NCI-H2227 treated with DMSO at 0.1 percent for 48 hours (cell line): ENCODE results near the gene CHTOP.
"Not testable (repeated sequence)": the region's sequence is repeated elsewhere in the genome, so short reads cannot be mapped to it uniquely, and the experiment has no call there.

Experiments
- DNase-seq: peaks from one replicate; lab custom pipeline; 2025; lab: John Stamatoyannopoulos, UW

Gene CHTOP, protein sequence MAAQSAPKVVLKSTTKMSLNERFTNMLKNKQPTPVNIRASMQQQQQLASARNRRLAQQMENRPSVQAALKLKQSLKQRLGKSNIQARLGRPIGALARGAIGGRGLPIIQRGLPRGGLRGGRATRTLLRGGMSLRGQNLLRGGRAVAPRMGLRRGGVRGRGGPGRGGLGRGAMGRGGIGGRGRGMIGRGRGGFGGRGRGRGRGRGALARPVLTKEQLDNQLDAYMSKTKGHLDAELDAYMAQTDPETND

DNA sequence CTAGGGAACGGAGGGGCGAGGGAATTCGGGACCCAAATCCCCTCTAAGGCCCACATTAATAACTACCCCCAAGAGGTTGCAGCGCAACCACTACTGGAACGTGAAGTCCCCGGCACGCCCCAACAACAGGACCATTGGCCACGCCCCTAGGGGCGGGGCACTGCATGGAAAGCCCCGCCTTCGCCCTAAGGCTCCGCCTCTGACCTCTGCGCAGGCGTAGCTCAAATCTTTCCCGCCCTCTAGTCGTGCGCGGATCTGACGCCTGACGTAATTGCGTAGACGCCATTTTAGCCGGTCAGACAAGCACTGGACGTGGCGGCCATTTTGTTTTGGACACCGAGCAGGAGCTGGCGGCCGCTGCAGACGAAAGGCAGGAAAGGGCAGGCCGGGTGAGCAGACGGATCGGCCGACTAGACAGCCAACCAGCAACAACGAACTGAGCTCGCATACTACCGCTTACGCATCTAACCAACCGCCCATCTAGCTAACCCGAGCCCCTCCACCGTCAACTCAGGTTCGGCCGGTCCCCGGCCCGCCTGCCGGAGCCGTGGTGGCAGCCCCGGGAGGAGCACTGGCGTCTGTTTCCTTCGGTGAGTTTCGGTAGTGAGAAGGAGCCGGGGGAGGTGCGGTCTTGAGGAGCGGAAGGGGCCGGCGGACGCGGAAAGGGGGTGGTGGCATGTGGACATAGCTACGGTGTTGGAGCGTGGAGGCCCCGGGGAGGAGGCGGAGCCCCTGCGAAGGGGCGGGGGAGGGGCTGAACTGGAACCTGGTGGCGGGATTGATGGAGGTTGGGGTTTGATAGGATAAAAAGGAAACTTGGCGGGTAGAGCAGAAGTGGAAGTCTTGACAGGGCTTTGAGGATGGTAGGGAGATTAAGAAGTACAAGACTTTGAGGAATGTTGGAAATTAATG, at the start of gene CHTOP:
TSS of gene CHTOP (plus strand) at position 313 of the 912 bp plus-strand sequence. CDS start 2,523 bp downstream, outside the sequence.
- DNase-seq, result peak; percentile 94

DNA sequence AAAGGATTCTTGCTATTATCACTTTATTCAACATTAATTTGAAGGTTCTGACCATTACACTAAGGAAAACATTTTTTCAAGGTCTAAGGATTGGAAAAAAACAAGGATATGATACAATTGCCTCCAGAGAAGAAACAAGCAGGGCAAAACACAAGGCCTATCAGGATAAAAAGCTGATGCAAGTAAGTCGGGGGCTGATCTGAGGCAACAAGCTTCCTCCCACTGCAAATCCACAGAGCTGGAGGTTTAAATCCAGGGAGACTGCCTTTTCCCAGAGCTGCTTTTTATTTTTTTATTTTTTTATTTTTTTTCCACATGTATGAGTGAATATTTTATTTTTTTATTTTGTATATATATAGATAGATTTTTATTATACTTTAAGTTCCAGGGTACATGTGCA, 48.9 kb upstream of the CHTOP start:
- no peak for DNase-seq

DNA sequence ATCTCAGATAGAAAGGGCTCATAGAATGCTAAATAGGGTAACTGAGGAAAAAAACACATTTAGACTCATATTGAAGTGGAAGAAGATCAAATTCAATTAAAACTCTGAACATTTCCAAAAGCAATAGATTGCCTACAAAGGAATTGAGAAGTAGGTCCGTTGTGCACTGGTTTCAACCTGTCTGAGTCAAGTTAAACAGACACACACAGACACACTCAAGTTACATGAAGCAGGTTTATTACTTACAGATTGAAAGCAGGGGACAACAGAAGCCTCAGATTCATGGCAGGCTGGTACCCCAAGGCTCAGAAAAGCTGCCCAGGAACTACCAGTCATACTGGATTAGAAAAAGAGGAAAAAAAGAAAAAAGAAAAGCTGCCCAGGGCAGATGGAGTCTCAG, 47.5 kb upstream of the CHTOP start:
- no peak for DNase-seq

DNA sequence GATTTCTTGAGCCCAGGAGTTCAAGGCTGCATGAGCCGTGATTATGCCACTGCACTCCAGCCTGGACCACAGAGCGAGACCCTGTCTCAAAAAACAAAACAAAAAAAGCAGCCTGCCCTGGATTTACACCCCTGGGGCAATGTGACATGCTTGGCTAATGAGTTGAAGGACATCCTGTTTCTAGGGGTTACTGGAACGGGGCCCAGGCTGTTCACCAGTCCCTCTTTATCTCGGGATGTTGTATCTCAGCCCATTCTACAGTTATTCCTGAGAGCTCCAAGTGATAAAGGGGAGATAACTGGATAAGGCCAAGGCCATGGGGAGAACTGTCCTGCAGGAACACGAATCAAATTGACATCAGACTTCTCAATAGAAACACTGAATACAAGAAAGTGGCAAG, 46.6 kb upstream of the CHTOP start:
- DNase-seq, result no peak

DNA sequence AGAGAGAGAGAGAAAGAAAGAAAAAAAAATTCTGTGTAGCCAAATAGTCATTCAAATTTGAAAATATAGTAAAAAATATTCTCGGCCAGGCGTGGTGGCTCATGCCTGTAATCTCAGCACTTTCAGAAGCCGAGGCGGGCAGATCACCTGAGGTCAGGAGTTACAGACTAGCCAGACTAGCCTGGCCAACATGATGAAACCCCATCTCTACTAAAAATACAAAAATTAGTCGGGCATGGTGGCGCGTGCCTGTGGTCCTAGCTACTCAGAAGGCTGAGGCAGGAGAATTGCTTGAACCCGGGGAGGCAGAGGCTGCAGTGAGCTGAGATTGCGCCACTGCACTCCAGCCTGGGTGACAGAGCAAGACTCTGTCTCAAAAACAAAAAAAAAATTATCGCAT, 45.8 kb upstream of the CHTOP start:
- DNase-seq, result not testable (repeated sequence)

DNA sequence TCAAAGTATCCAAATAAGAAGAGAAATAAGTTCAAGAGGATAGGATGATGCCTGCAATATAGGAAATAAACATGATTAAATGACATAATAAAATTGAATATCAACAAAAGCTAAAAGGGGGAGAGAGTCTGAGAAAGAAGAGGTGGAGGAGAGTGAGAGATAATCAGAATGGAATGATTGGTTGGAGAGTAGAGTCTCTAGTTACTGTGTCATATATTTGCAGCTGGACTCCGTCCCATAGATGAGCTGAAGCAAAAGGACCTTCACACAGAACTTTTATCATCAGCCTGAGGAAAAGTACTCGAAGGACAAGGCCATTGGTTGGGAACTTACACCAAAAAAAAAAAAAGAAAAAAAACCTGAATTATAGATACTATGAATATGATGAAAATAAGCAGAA, 45.4 kb upstream of the CHTOP start:
- DNase-seq, result no peak

DNA sequence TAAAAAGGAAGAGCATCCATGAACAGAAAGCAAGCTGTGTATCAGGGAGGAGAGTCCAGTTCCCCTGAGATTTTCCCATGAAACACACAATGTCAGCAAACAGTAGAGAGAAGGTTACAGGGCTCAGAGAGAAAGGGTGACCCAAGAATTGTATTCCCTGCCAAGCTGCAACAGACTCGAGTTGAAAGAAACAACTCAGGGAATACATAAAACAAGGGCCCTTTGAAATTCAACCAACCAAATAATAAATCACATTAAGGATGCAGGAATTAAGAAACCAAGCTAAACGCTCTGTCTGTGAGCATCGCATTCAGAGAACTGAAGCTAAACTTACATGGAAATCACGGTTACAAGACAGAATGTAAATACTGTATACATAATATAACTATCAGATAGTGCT, 41.1 kb upstream of the CHTOP start:
- DNase-seq, result no peak

DNA sequence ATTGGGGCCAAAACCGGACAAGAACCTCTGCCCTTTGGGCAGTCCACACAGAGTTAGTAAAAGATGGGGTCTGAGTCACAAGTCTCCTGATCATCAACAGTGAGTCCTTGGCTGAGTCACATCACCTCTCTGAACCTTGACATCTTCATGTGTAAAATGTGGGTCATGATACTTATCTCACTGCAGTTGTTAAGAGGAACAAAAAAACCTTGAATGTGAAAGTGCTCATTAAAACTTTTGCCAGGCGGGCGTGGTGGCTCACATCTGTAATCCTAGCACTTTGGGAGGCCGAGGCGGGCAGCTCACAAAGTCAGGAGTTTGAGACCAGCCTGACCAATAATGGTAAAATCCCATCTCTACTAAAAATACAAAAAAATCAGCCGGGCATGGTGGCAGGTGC, 36.7 kb upstream of the CHTOP start:
- DNase-seq, result no peak

DNA sequence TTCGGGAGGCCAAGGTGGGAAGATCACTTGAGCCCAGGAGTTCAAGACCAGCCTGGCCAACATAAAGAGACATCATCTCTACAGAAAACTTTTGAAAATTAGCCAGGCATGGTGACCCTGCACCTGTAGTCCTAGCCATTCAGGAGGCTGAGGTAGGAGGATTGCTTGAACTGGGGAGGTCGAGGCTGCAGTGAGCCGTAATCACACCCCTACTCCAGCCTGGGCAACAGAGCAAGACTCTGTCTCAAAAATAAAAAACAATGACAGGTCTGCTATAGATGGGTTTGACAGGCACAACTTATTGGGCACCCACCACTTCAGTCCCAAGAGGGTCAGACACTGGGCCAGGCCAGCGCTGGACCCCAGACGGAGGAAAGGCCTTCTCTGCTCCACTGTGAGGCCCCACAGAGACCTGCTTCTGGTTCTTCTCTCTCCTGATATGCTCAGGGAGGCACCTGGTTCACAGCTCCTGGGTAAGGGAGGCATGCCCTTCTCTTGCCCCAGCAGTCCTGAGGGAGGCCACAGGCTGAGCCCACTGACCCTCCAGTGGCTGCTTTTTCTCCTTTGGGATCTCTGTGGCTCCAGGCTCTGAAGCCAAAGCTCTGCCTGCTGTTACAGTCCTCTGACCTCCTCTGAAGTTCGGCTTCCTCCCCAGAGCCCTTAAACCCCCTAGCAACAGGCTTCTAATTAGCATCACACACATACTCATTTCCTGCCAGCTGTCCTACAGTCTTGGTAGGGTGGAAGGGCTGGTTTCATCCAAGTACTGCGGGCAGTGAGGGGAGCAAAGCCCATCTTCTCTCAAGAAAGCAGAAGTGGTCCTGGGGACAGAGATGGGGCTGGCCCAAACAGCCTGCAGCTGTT, 35.3 kb upstream of the CHTOP start:
- DNase-seq, result no peak

DNA sequence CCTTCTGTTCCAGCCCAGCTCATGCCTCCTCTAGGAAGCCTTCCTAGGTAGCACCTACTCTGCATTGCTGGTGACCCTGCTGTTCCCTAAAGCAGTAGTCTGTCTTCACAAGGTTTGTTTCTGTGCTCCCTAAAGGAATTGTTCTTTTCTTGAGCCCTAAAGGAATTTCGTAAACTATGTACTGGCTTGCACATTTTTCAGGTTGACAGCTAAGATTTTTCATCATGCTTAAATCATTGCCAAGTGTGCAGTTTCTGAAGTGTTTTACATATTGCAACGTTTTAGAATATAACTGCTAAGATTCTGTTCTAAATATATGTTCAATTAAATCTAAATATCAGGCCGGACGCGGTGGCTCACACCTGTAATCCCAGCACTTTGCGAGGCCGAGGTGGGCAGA, 34.0 kb upstream of the CHTOP start:
- no peak for DNase-seq

DNA sequence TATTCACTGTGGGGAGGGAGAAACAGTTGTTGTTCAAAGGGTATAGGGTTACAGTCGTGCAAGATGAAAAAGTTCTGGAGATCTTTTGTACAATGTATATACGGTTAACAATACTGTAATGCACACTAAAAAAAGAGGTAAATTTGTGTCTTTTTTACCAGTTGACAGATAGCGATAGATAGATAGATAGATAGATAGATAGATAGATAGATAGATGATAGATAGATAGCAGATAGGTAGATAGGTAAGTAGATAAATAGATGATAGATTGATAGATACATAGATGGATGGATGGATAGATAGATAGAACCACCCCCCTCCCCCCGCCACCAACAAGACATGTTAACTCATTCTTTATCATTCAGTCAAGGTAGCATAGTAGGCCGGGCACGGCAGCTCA, 31.1 kb upstream of the CHTOP start:
- no peak for DNase-seq

DNA sequence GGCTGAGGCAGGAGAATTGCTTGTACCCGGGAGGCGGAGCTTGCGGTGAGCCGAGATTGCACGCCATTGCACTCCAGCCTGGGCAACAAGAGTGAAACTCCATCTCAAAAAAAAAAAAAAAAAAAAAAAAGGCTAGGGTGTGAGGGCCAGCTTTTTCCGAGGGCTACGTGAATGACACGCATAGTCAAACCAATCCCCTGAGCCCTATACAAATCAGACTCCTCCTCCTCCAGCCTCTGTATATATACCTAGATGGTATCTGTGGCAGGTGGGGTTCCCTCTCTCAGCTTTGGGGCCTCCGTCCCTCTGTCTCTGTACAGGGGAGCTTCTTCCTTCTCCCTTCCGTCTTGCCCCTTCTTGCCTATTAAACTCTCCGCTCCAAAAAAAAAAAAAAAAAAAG, 27.7 kb upstream of the CHTOP start:
- DNase-seq, result no peak

DNA sequence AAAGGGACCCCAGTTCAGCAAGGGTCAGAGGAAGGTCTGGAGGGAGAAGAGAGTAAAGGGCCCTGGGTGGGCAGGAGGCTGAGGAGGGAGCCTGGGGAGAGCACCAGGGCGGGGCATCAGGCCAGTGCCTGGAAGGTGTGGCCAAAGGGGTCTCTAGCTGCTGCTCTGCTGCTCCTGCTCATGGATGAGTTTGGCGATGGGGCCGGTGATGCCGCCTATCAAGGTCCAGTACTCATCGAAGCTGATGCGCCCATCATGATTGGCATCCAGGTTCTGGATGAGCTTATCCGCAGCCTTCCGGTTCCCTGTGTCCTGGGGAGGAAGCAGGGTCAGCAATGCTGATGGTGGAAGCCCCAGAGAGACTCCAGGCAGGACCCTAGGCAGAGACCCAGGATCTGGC, 26.5 kb upstream of the CHTOP start:
- DNase-seq, result no peak

DNA sequence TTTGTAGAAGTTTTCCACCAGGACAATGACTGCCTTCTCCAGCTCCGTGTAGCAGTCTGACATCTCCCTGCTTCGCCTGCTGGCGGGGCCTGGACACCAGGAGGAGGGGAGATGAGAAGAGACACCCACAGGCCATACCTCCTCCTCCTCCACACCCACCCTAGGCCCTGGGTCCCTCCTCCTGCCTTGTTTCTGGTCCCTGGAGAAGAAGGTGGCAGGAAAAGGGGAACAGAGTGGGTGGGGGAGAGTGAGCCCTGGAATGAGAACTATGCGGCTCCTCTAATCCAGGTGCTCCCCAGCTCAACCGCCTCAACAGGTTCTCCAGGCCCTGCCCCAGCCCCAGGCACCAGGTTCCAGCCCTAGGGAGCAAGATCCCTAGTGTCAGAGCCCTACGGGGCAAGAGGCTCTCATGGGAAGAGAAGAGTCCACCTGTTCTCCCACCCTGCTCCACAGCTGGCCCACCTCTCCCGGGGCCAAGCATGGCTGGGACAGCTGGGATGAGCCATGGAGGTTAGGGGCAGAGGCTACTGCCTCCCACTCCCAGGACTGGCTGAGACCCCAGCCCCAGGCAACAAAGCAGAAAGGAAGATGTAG, 25.7 kb upstream of the CHTOP start:
- DNase-seq, result no peak

DNA sequence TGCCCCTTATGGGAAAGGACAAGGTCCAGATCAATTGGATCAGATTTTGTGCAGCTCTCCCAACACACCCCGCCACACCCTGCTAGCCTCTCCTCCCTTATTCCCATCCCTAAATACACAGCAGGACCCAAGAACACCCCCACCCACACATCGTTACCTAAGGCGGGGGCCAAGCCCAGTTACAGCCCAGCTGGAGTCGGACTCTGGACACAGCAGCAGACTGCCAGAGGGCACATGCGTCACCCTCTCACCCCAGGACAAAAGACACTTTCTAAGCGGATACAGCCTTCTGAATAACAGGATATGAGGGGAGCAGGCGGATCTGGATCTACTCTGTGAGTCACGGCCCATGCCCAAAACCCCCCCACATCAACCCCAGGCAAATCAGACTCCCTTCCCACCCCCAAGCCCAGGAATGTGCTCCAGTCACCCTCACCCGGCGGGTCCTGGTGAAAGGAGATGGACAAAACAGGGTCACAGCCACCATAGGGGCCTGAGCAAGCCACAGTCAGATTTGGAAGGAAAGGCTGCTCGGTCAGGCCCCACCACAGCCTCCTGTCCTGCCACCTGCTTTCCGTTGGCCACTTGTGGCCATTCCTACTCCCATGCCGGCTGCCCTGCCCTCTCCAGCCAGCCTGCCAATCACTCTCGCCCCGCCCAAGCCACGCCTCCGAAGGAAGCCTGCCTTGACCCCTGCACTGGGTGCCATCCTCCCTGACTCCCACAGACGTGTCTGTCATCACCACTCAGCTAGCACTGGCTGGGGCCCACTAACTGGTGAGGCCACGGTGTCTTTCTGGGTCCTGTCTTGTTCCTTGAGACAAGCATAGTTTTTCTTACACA, 24.9 kb upstream of the CHTOP start:
- DNase-seq, result no peak

DNA sequence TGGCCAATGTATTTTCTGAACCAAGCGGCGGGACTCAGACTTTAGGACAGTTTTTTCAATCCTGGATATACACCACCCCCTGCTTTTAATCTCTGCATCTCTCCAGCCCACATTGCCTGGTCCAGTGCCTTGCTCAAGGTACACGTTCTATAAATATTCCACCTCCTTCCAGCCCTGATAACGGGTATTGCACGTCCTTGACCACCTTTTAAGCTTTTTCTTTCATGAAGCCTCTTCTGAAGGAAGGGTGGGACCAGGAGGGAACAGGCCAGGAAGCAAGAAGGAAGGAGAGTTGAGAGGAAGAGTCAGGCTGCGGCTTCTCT, 24.3 kb upstream of the CHTOP start:
- DNase-seq, result no peak

DNA sequence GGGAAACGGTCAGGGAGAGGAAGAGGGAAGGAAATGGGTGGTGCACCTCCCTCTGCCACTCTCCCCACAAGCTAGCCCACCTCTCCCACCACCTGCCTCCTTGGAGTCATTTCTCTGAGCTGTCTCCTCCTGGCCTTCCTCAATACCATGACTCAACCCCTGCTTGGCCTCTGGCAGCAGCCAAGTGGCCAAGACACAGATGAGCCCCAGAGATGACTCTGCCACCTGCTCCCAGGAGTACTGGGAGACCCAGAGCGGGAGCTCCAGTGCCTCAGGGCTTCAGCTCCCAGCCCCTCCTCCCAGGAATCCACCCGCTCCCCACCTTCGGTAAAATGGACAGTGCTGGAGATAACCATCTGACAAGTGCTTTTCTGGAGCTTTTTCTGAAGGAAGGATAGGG, 23.5 kb upstream of the CHTOP start:
- DNase-seq, result no peak

DNA sequence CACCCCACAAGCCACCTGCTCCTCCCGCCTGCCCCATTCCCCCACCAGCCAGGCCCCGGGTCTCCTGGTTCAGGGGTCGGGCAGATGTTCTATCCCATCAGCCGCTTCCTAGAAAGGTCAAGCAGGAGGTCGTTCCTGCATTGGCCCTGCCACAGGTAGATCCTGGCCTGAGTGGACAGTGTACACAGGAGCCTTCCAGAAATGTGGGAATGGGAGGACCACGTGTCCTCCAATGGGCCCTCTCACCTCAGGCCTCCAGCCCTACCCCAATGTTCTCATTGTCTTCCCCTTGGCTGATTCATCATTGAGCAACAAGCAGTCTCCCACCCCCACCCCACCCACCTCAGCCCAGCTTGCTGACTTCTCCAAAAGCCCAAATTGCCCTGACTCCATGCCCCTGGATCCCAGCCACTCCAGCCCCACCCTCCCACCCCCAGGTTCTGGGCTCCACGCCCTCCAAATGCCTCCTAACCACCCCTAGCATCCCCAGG, 23.0 kb upstream of the CHTOP start:
- DNase-seq, result no peak

DNA sequence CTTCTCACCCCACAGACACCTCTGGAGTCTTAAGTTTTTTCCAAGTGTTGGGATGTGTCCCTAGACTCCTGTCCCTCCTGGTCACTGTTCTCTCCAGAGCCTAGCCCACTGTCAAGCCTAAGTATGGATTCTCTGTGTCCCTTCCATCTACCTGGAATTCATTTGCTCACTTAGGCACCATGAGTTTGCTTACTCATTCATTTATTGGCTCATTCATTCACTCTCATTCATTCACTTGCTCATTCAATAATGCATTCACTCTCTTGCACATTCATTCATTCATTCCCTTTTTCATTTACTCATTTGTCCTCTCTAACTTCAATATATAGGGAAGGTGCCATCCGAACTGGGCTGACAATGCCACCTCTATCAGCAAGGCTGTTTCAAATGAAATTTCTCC, 22.5 kb upstream of the CHTOP start:
- DNase-seq, result no peak

DNA sequence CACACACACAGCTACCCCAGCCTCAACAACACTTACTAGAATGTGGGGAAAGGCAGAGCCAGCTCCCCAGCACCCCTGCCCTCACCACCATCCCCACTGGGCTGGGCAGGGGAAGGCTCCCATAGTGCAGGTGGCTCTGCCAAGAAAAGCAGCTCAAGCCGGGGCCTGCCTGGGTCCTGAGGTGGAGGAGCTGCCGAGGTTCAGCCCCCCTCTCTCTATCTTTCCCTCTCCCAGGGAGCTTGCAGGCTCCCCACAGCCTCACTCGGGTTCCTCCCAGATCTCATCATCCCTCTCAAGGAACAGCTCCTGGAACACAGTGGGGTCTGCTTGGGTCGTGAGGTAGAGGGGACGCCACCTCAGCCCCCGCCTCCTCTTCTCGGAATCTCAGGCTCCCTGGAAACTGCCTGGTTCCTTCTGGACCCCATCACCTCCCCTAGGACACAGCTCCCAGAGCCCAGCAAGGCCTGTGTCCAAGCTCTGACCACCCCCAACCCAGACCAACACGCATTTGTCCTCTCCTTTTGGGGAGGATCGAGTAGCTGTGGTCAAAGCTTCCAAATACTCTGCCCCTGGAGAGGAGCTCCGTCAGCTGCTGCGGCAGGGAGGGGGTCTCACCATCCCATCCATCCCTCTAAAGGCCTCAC, 21.6 kb upstream of the CHTOP start:
- no peak for DNase-seq
